ENCODE measurements around the gene NOP16.

- no peak for TF ChIP-seq CTCF (IDR thresholded peaks at IDR 0.05)
- no peak for TF ChIP-seq POLR2A (IDR thresholded peaks at IDR 0.05)
Observed at GRCh38 chr5:176360894-176361436, 27.4 kb downstream of the NOP16 start.

Data from lower leg skin (tissue), 3 donors.